Endothelial cell of umbilical vein (primary cell): ENCODE measurements around the gene EIF3D. TPM values are rescaled to one million over a fixed set of nuclear protein-coding genes. Genes with fewer than 3 reads are reported as not detected.

ENCODE experiments used
- BruUV-seq: library from RNA; stranded (reverse); fragments of 400-500 nt; replicated peaks from 2 replicates; lab custom pipeline; 2021; lab: Mats Ljungman, UMichigan
- CTCF ChIA-PET: fragments of 300-600, 350-600 bp; sonication (Branson Sonifier 250); formaldehyde crosslinking; loops from one replicate; lab custom pipeline; 2021; ENCODE audit warnings: antibody characterized with exemption, inconsistent platforms; lab: Charles Lee
- POLR2A ChIA-PET: fragments of 300-600, 350-600 bp; sonication (Branson Sonifier 250); formaldehyde crosslinking; loops from one replicate; lab custom pipeline; 2021; ENCODE audit warnings: antibody characterized with exemption, inconsistent platforms; lab: Charles Lee
- DNase-seq: peaks from one replicate; pipeline ENCODE4 v3.0.0-alpha.2; 2011; ENCODE audit warnings: low read depth, low spot score
- FAIRE-seq: peaks from 2 replicates; lab custom pipeline; 2011; peaks lifted over from hg19 to GRCh38; lab: Jason Lieb, UNC
- H2AFZ ChIP-seq: 2 replicates; pipeline ENCODE4 v1.6.0; 2012; ENCODE audit warnings: low read depth, low read length, control low read depth, inconsistent platforms
- H3K27ac ChIP-seq: 2 replicates; pipeline ENCODE4 v1.5.1; 2011; ENCODE audit warnings: low read depth, mild to moderate bottlenecking, control low read depth, low read length, moderate library complexity; ENCODE audit not compliant: insufficient read depth
- H3K27me3 ChIP-seq, 2 experiments: 2 replicates each; pipeline versions ENCODE4 v1.6.0 to v1.6.1; 2011; ENCODE audit warnings: low read length in 2 of 2, mixed read lengths in 1 of 2; ENCODE audit not compliant: control insufficient read depth in 2 of 2, insufficient read depth in 2 of 2
- H3K36me3 ChIP-seq, 2 experiments: 2 replicates in 1 of 2; 3 replicates in 1 of 2; pipeline ENCODE4 v1.5.1; 2011; ENCODE audit warnings: low read length in 2 of 2, mild to moderate bottlenecking in 1 of 2, moderate library complexity in 1 of 2; ENCODE audit not compliant: control insufficient read depth in 2 of 2, insufficient read depth in 2 of 2; ENCODE audit errors: extremely low read depth in 1 of 2
- H3K4me1 ChIP-seq: 3 replicates; pipeline ENCODE4 v1.5.1; 2011; ENCODE audit warnings: mild to moderate bottlenecking, low read length; ENCODE audit not compliant: control insufficient read depth, insufficient read depth; ENCODE audit errors: extremely low read depth
- H3K4me2 ChIP-seq: 2 replicates; pipeline ENCODE4 v1.6.1; 2011; ENCODE audit warnings: low read length, control low read depth, mixed read lengths; ENCODE audit not compliant: insufficient read depth
- H3K4me3 ChIP-seq, 3 experiments: fragments of 200-600 bp in 1 of 3; sonication (generic), shearing (Covaris generic) in 1 of 3; replicated peaks in 1 of 3; 2 replicates each; pipeline ENCODE4 v1.5.1; 2011 to 2016; ENCODE audit warnings: control low read depth in 3 of 3, low read length in 3 of 3, mild to moderate bottlenecking in 2 of 3, inconsistent platforms in 1 of 3, low read depth in 1 of 3, moderate library complexity in 1 of 3; ENCODE audit not compliant: insufficient read depth in 1 of 3
- H3K79me2 ChIP-seq: 2 replicates; pipeline ENCODE4 v1.6.0; 2012; ENCODE audit warnings: low read length, inconsistent platforms; ENCODE audit not compliant: control insufficient read depth, insufficient read depth
- H3K9ac ChIP-seq: replicated peaks from 2 replicates; pipeline ENCODE3; 2011; ENCODE audit warnings: low read length, control low read depth; ENCODE audit not compliant: insufficient read depth; ENCODE audit errors: extremely low read depth
- H3K9me1 ChIP-seq: replicated peaks from 3 replicates; pipeline ENCODE4 v1.6.0; 2011; ENCODE audit warnings: mild to moderate bottlenecking, low read length; ENCODE audit not compliant: control insufficient read depth, insufficient read depth; ENCODE audit errors: extremely low read depth
- H3K9me3 ChIP-seq: replicated peaks from 2 replicates; pipeline ENCODE4 v1.5.1; 2012; ENCODE audit warnings: low read length, inconsistent platforms; ENCODE audit not compliant: control insufficient read depth, insufficient read depth
- H4K20me1 ChIP-seq: replicated peaks from 2 replicates; pipeline ENCODE3; 2011; ENCODE audit warnings: mild to moderate bottlenecking, low read length; ENCODE audit not compliant: control insufficient read depth, insufficient read depth; ENCODE audit errors: extremely low read depth
- CTCF ChIP-seq, 2 donors: IDR thresholded peaks; 1 replicate in 1 of 2; 2 replicates in 1 of 2; pipeline ENCODE4 v1.5.1; 2011; ENCODE audit warnings: low read length in 2 of 2, mild to moderate bottlenecking in 2 of 2, moderate library complexity in 2 of 2, control low read depth in 1 of 2, inconsistent platforms in 1 of 2, low read depth in 1 of 2; ENCODE audit not compliant: insufficient read depth in 1 of 2; ENCODE audit errors: extremely low read depth in 1 of 2
- GATA2 ChIP-seq: IDR thresholded peaks from 2 replicates; pipeline ENCODE4 v1.7.0; 2011; ENCODE audit warnings: low read depth, mild to moderate bottlenecking, moderate library complexity, mixed read lengths, low read length; ENCODE audit not compliant: insufficient read length, insufficient read depth
- dilution Hi-C: fragments of 300-500 bp; cut with MboI; formaldehyde crosslinking; loops from one replicate; pipeline ENCODE4 v1.15.0; 2019; ENCODE audit warnings: low sequenced_read_pairs; ENCODE audit not compliant: extremely low pct_ligation_motif_present
- intact Hi-C: fragments of 100-400 bp; cut with micrococcal nuclease; formaldehyde crosslinking; loops from one replicate; pipeline ENCODE4 v1.10.0; 2022
- polyA plus RNA-seq, 4 experiments: library from polyadenylated mRNA; depleted of rRNA in 3 of 4; stranded (reverse) in 3 of 4; unstranded in 1 of 4; fragments of >200 nt; gene quantifications; 2 replicates each; pipeline versions ENCODE4 v1.2.1 to v1.2.3, GENCODE V29; 2011 to 2012; ENCODE audit warnings: missing spikeins in 1 of 4
- total RNA-seq: library from RNA; stranded (reverse); gene quantifications from 2 replicates; pipeline ENCODE4 v1.2.3, GENCODE V29; 2021

EIF3D gene
- total and polyA plus RNA-seq, 2 donors (not counting 3 experiments of a cell fraction or from before 2014, with no cell fraction given): 201 to 413 TPM

GRCh38 chr22:36486619-36487384 lies 42.2 kb downstream of the EIF3D start:
- CTCF ChIA-PET: interaction anchor here (0.6 to 2.1 kb wide), 63 partner anchors 9 to 555 kb away, joined by 3 to 48 read pairs (median 5); partner anchors contain the start of genes APOL1, APOL2, APOL4 and EIF3D
- BruUV-seq: no TSS peak
- no peak overlapping the region for H3K4me2 ChIP-seq
- no peaks in the 10 kb centered on the region for H3K27me3 ChIP-seq
- no peak overlapping the region for H3K9ac ChIP-seq
- no peaks in the 10 kb centered on the region for H3K4me1 ChIP-seq
- intact Hi-C loops (loop anchor here (1.0 to 5.0 kb wide), 5 partner anchors 248 to 345 kb away; partner anchors contain the start of gene APOL2), dilution Hi-C loops (no loop called here)
- no peak overlapping the region for H3K27ac ChIP-seq
- peak; percentile 43 for DNase-seq
- no peak overlapping the region for H2AFZ ChIP-seq
- H3K9me1 ChIP-seq: no peaks in the 10 kb centered on the region
- H3K9me3 ChIP-seq: no peaks in the 10 kb centered on the region
- H4K20me1 ChIP-seq: no peaks in the 10 kb centered on the region
- H3K36me3 ChIP-seq: peaks cover 0 to 3% of the 10 kb centered on the region in 2 experiments
- H3K4me3 ChIP-seq: no peak overlapping the region
- FAIRE-seq: peak; percentile 71
- H3K79me2 ChIP-seq: no peaks in the 10 kb centered on the region
- TF ChIP-seq CTCF (IDR thresholded peaks at IDR 0.05; ENCODE audit: extremely low read depth in 1 of 2, insufficient read depth in 1 of 2, low read depth in 1 of 2, low read length in 2 of 2): peak; percentile 51 to 70
- TF ChIP-seq GATA2: no peak
- POLR2A ChIA-PET: no interaction called here
